Gastrocnemius medialis (tissue), 4 donors: ENCODE data around the gene ASIC5.

Source experiments
- CTCF ChIP-seq, 5 experiments: fragments of 450-650 bp in 3 of 5; fragments of 200-600 bp in 2 of 5; sonication (generic) in 2 of 5; IDR thresholded peaks in 4 of 5; conservative IDR thresholded peaks in 1 of 5; 1 replicate in 4 of 5; 2 replicates in 1 of 5; pipeline ENCODE4 v1.5.1; 2016 to 2019; ENCODE audit warnings: antibody characterized with exemption in 5 of 5, mild to moderate bottlenecking in 3 of 5, moderate library complexity in 3 of 5
- POLR2A ChIP-seq, 2 donors: fragments of 450-650 bp; IDR thresholded peaks; one replicate each; pipeline ENCODE4 v1.6.1; 2017; ENCODE audit warnings: antibody characterized with exemption in 2 of 2, mild to moderate bottlenecking in 2 of 2, moderate library complexity in 2 of 2

- TF ChIP-seq CTCF (IDR thresholded peaks at IDR 0.05 in 4 of 5, conservative IDR thresholded peaks at IDR 0.05 in 1 of 5) (peak; percentile 28 to 48 (median 42)), POLR2A (IDR thresholded peaks at IDR 0.05) (no peak)
Measured at GRCh38 chr4:155787113-155787710, 78.9 kb downstream of the ASIC5 start.
